Esophagus muscularis mucosa (tissue), 4 donors: ENCODE data around the gene RRP15.

Experiments
- CTCF ChIP-seq, 3 experiments: fragments of 200-600 bp in 2 of 3; fragments of 450-650 bp in 1 of 3; sonication (generic) in 2 of 3; IDR thresholded peaks; one replicate each; pipeline ENCODE4 v1.5.1; 2017 to 2019; ENCODE audit warnings: antibody characterized with exemption in 3 of 3, mild to moderate bottlenecking in 2 of 3, moderate library complexity in 1 of 3
- EP300 ChIP-seq: sonication (generic); formaldehyde crosslinking; IDR thresholded peaks from one replicate; pipeline ENCODE4 v1.6.1; 2017; ENCODE audit warnings: antibody characterized with exemption
- POLR2A ChIP-seq: fragments of 450-650 bp; IDR thresholded peaks from one replicate; pipeline ENCODE4 v1.6.1; 2017; ENCODE audit warnings: antibody characterized with exemption, moderate library complexity, mild to moderate bottlenecking, low read depth
- POLR2AphosphoS5 ChIP-seq, 2 donors: sonication (generic); formaldehyde crosslinking; IDR thresholded peaks; one replicate each; pipeline ENCODE4 v1.6.1; 2017; ENCODE audit warnings: antibody characterized with exemption in 2 of 2

- TF ChIP-seq CTCF (IDR thresholded peaks at IDR 0.05) (no peak), POLR2AphosphoS5 (IDR thresholded peaks at IDR 0.05) (no peak), POLR2A (no peak), EP300 (no peak)
These were observed 64.4 kb downstream of the RRP15 start for GRCh38 chr1:218349348-218350034.
